ENCODE measurements around the gene FRMD5.

GRCh38 chr15:44159492-44159891 is 35.6 kb downstream of the FRMD5 start:
- TF ChIP-seq CTCF (IDR thresholded peaks at IDR 0.05; ENCODE audit: insufficient read depth, low read length, poor library complexity, severe bottlenecking) (no peak), EZH2phosphoT487 (conservative IDR thresholded peaks at IDR 0.05; ENCODE audit: low read length) (no peak)
